Activated CD4-positive, CD25-positive, alpha-beta regulatory T cell treated with anti-CD3 and anti-CD28 coated beads, Interleukin-2, amount 50 U/mL, for 24 hours (primary cell): ENCODE data around the gene PLA2G4B.

Experiments used
- ATAC-seq, 2 donors: fragments of 150-1000 bp; cut with Tn5 transposase; one replicate each; pipeline ENCODE4 v1.10.0; 2021; ENCODE audit warnings: mild to moderate bottlenecking in 1 of 2, moderate library complexity in 1 of 2

The PLA2G4B gene

GRCh38 chr15:41809526-41810220 is 29.0 kb upstream of the PLA2G4B start:
- ATAC-seq: no peak

GRCh38 chr15:41810651-41811431 is 27.8 kb upstream of the PLA2G4B start:
- peak in 1 of 2 donors; percentile 7 for ATAC-seq

- peak; percentile 86 to 88 for ATAC-seq
Observed at GRCh38 chr15:41811432-41812195, 27.0 kb upstream of the PLA2G4B start.

- ATAC-seq: no peak
Observed at GRCh38 chr15:41812820-41813375, 25.7 kb upstream of the PLA2G4B start.

GRCh38 chr15:41813426-41813825 is 25.2 kb upstream of the PLA2G4B start:
- no peak for ATAC-seq

- no peak for ATAC-seq
Observed at GRCh38 chr15:41814534-41814933, 24.1 kb upstream of the PLA2G4B start.

- ATAC-seq: no peak
Observed at GRCh38 chr15:41816788-41817187, 21.9 kb upstream of the PLA2G4B start.

- no peak for ATAC-seq
Observed at GRCh38 chr15:41817327-41817726, 21.3 kb upstream of the PLA2G4B start.

GRCh38 chr15:41817781-41818180 is 20.9 kb upstream of the PLA2G4B start:
- ATAC-seq: no peak

- no peak for ATAC-seq
Observed at GRCh38 chr15:41819455-41820050, 19.1 kb upstream of the PLA2G4B start.

GRCh38 chr15:41820791-41821423 is 17.7 kb upstream of the PLA2G4B start:
- ATAC-seq: no peak

- ATAC-seq: no peak
Observed at GRCh38 chr15:41821831-41822230, 16.8 kb upstream of the PLA2G4B start.

GRCh38 chr15:41822471-41822870 is 16.2 kb upstream of the PLA2G4B start:
- no peak for ATAC-seq

GRCh38 chr15:41822957-41823356 is 15.7 kb upstream of the PLA2G4B start:
- ATAC-seq: no peak

GRCh38 chr15:41823502-41823901 is 15.1 kb upstream of the PLA2G4B start:
- no peak for ATAC-seq

GRCh38 chr15:41824062-41824745 is 14.4 kb upstream of the PLA2G4B start:
- no peak for ATAC-seq

GRCh38 chr15:41825145-41825544 is 13.5 kb upstream of the PLA2G4B start:
- ATAC-seq: no peak

GRCh38 chr15:41825572-41826535 is 12.8 kb upstream of the PLA2G4B start:
- no peak for ATAC-seq

- peak; percentile 5 to 11 for ATAC-seq
Observed at GRCh38 chr15:41827290-41827879, 11.3 kb upstream of the PLA2G4B start.
